IMR-90 (cell line): ENCODE data around the gene ITPK1.

Source experiments
- FOS ChIP-seq: fragments of 150-350 bp; IDR thresholded peaks from 2 replicates; pipeline ENCODE4 v1.6.1; 2016; ENCODE audit warnings: low read depth, low read length
- POLR2A ChIP-seq: IDR thresholded peaks from 2 replicates; pipeline ENCODE4 v1.6.1; 2012; ENCODE audit warnings: mild to moderate bottlenecking, low read depth, low read length
- RFX5 ChIP-seq: IDR thresholded peaks from 2 replicates; pipeline ENCODE4 v1.8.0; 2012; ENCODE audit warnings: low read depth, mild to moderate bottlenecking, low read length, moderate library complexity
- SMC3 ChIP-seq: fragments of 150-350 bp; IDR thresholded peaks from 2 replicates; pipeline ENCODE4 v1.6.1; 2016; ENCODE audit warnings: low read depth, mild to moderate bottlenecking, antibody characterized with exemption, low read length, moderate library complexity
- TF ChIP-seq, protein P1 (sequence below): conservative IDR thresholded peaks from 2 replicates; pipeline ENCODE4 v1.5.1; 2012; ENCODE audit warnings: mild to moderate bottlenecking, low read depth, low read length, improper control_type of control experiment
- TF ChIP-seq, protein P2 (sequence below): fragments of 150-350 bp; IDR thresholded peaks from 2 replicates; pipeline ENCODE4 v1.6.1; 2017; ENCODE audit warnings: mild to moderate bottlenecking, antibody characterized with exemption, low read length, low read depth

DNA sequence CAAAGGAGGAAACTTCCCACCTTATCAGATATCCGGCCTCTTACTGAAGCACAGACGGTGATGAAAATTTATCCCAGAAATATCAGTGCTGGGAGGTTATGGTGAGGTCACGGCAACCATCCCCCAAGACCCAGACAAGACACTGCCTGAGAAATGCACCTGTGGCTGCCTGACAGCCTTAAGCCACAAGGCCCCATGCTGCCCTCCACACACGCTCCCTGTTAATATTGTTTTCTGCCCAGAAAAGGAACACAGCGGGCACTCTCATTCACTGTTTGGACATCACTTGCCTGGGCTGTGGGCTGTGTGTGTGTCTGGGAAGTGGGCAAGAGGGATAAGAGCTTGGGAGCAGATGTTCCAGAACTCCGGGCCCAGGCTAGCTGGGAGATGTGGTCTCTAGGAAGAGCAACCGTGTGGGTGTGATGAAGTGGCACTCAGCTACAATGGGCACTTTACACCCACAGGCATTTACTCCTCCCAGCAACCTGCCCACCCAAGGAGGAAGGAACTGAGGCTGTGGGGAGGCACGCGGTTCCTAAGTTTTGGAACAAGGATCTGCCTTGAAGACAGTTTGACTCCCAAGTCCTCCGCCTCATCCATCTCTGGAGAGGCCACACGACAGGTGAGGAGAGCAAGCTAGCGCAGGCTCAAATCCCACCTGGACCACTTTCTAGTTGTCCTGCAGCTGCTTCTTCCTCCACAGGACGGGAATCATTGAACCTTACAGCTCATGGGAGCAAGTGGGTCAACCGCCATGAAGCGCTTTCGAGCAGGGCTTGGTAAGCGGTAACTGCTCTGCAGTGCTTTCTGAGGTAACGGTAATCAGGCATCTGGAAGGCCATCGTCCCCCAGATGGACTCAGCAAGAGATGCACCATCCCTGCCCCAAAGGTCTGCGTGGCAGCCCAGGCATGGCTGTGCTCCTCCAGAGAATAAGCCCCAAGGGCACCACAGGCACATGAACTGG is 101.4 kb downstream of the ITPK1 start:
- TF ChIP-seq, protein P1, sequence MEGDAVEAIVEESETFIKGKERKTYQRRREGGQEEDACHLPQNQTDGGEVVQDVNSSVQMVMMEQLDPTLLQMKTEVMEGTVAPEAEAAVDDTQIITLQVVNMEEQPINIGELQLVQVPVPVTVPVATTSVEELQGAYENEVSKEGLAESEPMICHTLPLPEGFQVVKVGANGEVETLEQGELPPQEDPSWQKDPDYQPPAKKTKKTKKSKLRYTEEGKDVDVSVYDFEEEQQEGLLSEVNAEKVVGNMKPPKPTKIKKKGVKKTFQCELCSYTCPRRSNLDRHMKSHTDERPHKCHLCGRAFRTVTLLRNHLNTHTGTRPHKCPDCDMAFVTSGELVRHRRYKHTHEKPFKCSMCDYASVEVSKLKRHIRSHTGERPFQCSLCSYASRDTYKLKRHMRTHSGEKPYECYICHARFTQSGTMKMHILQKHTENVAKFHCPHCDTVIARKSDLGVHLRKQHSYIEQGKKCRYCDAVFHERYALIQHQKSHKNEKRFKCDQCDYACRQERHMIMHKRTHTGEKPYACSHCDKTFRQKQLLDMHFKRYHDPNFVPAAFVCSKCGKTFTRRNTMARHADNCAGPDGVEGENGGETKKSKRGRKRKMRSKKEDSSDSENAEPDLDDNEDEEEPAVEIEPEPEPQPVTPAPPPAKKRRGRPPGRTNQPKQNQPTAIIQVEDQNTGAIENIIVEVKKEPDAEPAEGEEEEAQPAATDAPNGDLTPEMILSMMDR: no peak
- no peak for TF ChIP-seq RFX5
- TF ChIP-seq, protein P2, sequence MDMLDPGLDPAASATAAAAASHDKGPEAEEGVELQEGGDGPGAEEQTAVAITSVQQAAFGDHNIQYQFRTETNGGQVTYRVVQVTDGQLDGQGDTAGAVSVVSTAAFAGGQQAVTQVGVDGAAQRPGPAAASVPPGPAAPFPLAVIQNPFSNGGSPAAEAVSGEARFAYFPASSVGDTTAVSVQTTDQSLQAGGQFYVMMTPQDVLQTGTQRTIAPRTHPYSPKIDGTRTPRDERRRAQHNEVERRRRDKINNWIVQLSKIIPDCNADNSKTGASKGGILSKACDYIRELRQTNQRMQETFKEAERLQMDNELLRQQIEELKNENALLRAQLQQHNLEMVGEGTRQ: no peak
- TF ChIP-seq SMC3: no peak
- no peak for TF ChIP-seq POLR2A
- no peak for TF ChIP-seq FOS
